GM10266 (cell line): ENCODE measurements around the gene CDK5RAP2.
"Not testable (repeated sequence)": the region's sequence is repeated elsewhere in the genome, so short reads cannot be mapped to it uniquely, and the experiment has no call there.

Experiments
- DNase-seq: peaks from one replicate; pipeline ENCODE4 v3.0.0; 2012; ENCODE audit errors: extremely low spot score
- CTCF ChIP-seq: IDR thresholded peaks from 2 replicates; pipeline ENCODE4 v1.5.1; 2012; ENCODE audit warnings: mild to moderate bottlenecking, low read depth; ENCODE audit not compliant: control insufficient read depth, insufficient read depth; ENCODE audit errors: missing control alignments

CDK5RAP2 gene

GRCh38 chr9:120521101-120521500, 58.9 kb downstream of the CDK5RAP2 start:
- DNase-seq = no peak
- TF ChIP-seq CTCF = no peak

GRCh38 chr9:120515996-120516395, 64.0 kb downstream of the CDK5RAP2 start:
- not testable (repeated sequence) for DNase-seq

- not testable (repeated sequence) for DNase-seq
Observed at GRCh38 chr9:120515481-120515880, 64.5 kb downstream of the CDK5RAP2 start.

GRCh38 chr9:120514405-120514804, 65.6 kb downstream of the CDK5RAP2 start:
- DNase-seq = no peak

GRCh38 chr9:120513825-120514396, 66.1 kb downstream of the CDK5RAP2 start:
- no peak for DNase-seq
- no peak for TF ChIP-seq CTCF

More at GRCh38 chr9:120514405-120514804, 65.6 kb downstream of the CDK5RAP2 start:
- TF ChIP-seq CTCF = no peak

- no peak for DNase-seq
- TF ChIP-seq CTCF = no peak
Observed at GRCh38 chr9:120510816-120511215, 69.2 kb downstream of the CDK5RAP2 start.

GRCh38 chr9:120507936-120508510, 71.9 kb downstream of the CDK5RAP2 start:
- TF ChIP-seq CTCF = no peak
- DNase-seq = no peak

- TF ChIP-seq CTCF = no peak
- DNase-seq = no peak
Observed at GRCh38 chr9:120505186-120505585, 74.8 kb downstream of the CDK5RAP2 start.
